Epithelial cell of proximal tubule (primary cell): ENCODE results near the gene GBA2. TPM values are rescaled to one million over a fixed set of nuclear protein-coding genes. Genes with fewer than 3 reads are reported as not detected.

Experiments
- DNase-seq: peaks from one replicate; pipeline ENCODE4 v3.0.0-alpha.2; 2011; ENCODE audit warnings: low read depth
- H3K4me3 ChIP-seq: 2 replicates; pipeline ENCODE4 v1.5.1; 2011; ENCODE audit warnings: low read depth, mild to moderate bottlenecking, low read length
- CTCF ChIP-seq: conservative IDR thresholded peaks from 2 replicates; pipeline ENCODE4 v1.5.1; 2012; ENCODE audit warnings: low read depth, mild to moderate bottlenecking, low read length
- total RNA-seq: library from RNA; depleted of rRNA; stranded (reverse); fragments of >200 nt; gene quantifications from 2 replicates; pipeline ENCODE4 v1.2.3, GENCODE V29; 2015

Gene GBA2
- total RNA-seq, 1 donor from 2014 or later, result 39.3 TPM

DNA sequence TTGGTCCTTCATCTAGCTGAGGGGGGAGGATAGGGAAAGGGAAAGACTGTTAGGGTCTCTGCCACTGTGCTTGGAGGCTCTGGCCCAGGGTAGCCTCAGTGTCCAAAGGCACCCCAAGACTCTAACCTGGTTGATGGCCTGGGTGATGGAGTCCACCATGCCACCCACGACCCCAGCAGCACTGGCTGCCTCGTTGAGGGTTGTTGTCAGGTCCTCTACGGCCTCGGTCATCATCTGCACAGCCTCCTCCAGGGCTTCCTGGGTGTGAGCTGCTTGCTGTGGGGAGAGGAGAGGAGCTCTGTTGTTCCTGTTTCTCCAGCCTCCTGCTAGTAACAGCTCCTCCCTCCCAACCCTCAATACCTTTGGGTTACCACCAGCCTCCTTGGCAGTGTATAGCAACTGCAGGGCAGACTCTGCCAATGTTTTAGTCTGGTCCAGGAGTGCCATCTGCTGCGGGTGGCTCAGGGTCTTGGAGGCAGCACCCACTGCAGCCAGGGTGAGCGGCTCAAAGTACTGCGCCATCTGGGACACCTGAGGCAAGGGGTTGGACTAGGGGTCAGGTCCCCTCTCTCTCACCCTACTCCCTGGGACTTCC lies 43.1 kb downstream of the GBA2 start:
- no peak overlapping the region for H3K4me3 ChIP-seq
- no peak for TF ChIP-seq CTCF
- DNase-seq, result no peak

GRCh38 chr9:35705372-35705771 lies 43.7 kb downstream of the GBA2 start:
- TF ChIP-seq CTCF, result no peak
- no peak for DNase-seq
- H3K4me3 ChIP-seq, result no peak overlapping the region

- no peak for TF ChIP-seq CTCF
- DNase-seq, result no peak
- H3K4me3 ChIP-seq, result no peak overlapping the region
Measured at GRCh38 chr9:35703906-35704672, 44.9 kb downstream of the GBA2 start.

DNA sequence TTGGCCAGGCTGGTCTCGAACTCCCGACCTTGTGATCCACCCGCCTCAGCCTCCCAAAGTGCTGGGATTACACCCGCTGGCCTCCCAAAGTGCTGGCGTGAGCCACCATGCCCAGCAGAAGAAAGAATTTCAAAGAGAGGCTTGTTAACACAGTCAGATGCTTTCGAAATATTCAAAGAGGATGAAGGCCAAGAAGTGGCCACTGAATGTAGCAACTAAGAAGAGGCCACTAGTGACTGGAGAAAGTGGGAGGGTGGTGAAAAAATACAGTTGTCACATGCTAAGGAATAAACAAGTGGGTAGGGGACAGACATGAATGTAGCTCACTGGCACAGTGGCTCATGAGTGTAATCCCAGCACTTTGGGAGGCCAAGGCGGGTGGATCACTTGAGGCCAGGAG lies 46.3 kb downstream of the GBA2 start:
- no peak for DNase-seq
- no peak for TF ChIP-seq CTCF
- H3K4me3 ChIP-seq, result no peak overlapping the region

- TF ChIP-seq CTCF, result no peak
- DNase-seq, result no peak
- H3K4me3 ChIP-seq, result no peak overlapping the region
Measured at GRCh38 chr9:35700942-35701341, 48.1 kb downstream of the GBA2 start.

DNA sequence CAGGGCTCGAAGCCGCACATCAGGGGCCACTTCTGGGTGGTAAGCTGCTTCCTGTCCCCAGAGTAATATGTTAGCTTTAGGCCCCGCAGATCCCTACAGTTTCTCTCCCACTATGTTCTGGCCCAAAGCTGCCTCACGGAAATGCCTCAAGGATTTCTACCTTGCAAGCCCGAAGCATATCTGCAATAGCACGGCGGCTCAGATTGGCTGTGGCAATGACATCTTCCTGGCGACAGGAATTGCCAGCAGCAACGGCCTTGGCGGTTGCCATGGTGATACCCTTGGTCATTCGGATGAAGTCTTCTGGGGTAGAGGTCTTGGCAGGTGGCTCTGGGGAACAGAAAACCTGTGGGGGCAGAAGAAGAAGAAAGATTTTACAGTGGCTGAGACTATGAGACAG lies 49.0 kb downstream of the GBA2 start:
- no peak for TF ChIP-seq CTCF
- no peak for DNase-seq
- H3K4me3 ChIP-seq, result no peak overlapping the region

GRCh38 chr9:35698231-35698630 lies 50.8 kb downstream of the GBA2 start:
- TF ChIP-seq CTCF, result no peak

More at GRCh38 chr9:35698231-35698630, 50.8 kb downstream of the GBA2 start:
- no peak overlapping the region for H3K4me3 ChIP-seq
- no peak for DNase-seq
